CD14-positive monocyte (primary cell): ENCODE data around the gene G3BP2. TPM values are rescaled to one million over a fixed set of nuclear protein-coding genes. Genes with fewer than 3 reads are reported as not detected.

Source experiments
- DNase-seq, 3 donors: peaks; one replicate each; pipeline ENCODE4 v3.0.0-alpha.2; 2011 to 2022
- H2AFZ ChIP-seq: 2 replicates; pipeline ENCODE4 v1.6.0; 2012; ENCODE audit warnings: mild to moderate bottlenecking, low read depth, low read length, inconsistent platforms; ENCODE audit not compliant: insufficient read depth, poor library complexity, severe bottlenecking
- H3K27ac ChIP-seq, 2 donors: 1 replicate in 1 of 2; 2 replicates in 1 of 2; pipeline ENCODE4 v1.5.1; 2012 to 2013; ENCODE audit warnings: low read length in 2 of 2, control low read depth in 1 of 2, inconsistent platforms in 1 of 2, low read depth in 1 of 2, mild to moderate bottlenecking in 1 of 2
- H3K27me3 ChIP-seq, 2 donors: one replicate each; pipeline versions ENCODE4 v1.6.0 to v1.6.1; 2011 to 2013; ENCODE audit warnings: low read length in 2 of 2; ENCODE audit not compliant: control insufficient read depth in 2 of 2, insufficient read depth in 2 of 2
- H3K36me3 ChIP-seq, 2 donors: replicated peaks in 1 of 2; 1 replicate in 1 of 2; 2 replicates in 1 of 2; pipeline versions ENCODE4 v1.5.1 to v1.6.1; 2012 to 2013; ENCODE audit warnings: low read length in 2 of 2, control low read depth in 1 of 2, inconsistent platforms in 1 of 2, mild to moderate bottlenecking in 1 of 2; ENCODE audit not compliant: insufficient read depth in 2 of 2, control insufficient read depth in 1 of 2
- H3K4me1 ChIP-seq, 2 donors: 1 replicate in 1 of 2; 2 replicates in 1 of 2; pipeline versions ENCODE4 v1.5.1 to v1.6.1; 2012 to 2013; ENCODE audit warnings: low read length in 2 of 2, control low read depth in 1 of 2, inconsistent platforms in 1 of 2, mild to moderate bottlenecking in 1 of 2, moderate library complexity in 1 of 2; ENCODE audit not compliant: insufficient read depth in 2 of 2, control insufficient read depth in 1 of 2
- H3K4me2 ChIP-seq: replicated peaks from 2 replicates; pipeline ENCODE3; 2012; ENCODE audit warnings: low read length, moderate library complexity, mild to moderate bottlenecking; ENCODE audit not compliant: poor library complexity, severe bottlenecking; ENCODE audit errors: extremely low read depth
- H3K4me3 ChIP-seq, 3 experiments: fragments of 200-600 bp in 1 of 3; sonication (generic) in 1 of 3; replicated peaks in 1 of 3; 1 replicate in 2 of 3; 2 replicates in 1 of 3; pipeline ENCODE4 v1.5.1; 2011 to 2013; ENCODE audit warnings: low read length in 3 of 3, mild to moderate bottlenecking in 3 of 3, control low read depth in 2 of 3, low read depth in 2 of 3, inconsistent platforms in 1 of 3, moderate library complexity in 1 of 3
- H3K79me2 ChIP-seq: 2 replicates; pipeline ENCODE4 v1.6.0; 2012; ENCODE audit warnings: mild to moderate bottlenecking, control low read depth, inconsistent platforms, low read length, moderate library complexity; ENCODE audit not compliant: insufficient read depth
- H3K9ac ChIP-seq: 2 replicates; pipeline ENCODE4 v1.6.0; 2017; ENCODE audit warnings: low read length, mild to moderate bottlenecking; ENCODE audit not compliant: insufficient read depth, poor library complexity, severe bottlenecking
- H3K9me3 ChIP-seq, 2 donors: replicated peaks in 1 of 2; 1 replicate in 1 of 2; 2 replicates in 1 of 2; pipeline versions ENCODE4 v1.5.1 to v1.6.1; 2012 to 2013; ENCODE audit warnings: low read length in 2 of 2, control low read depth in 1 of 2; ENCODE audit not compliant: control insufficient read depth in 1 of 2, insufficient read depth in 1 of 2
- H4K20me1 ChIP-seq: 2 replicates; pipeline ENCODE4 v1.6.0; 2012; ENCODE audit warnings: mild to moderate bottlenecking, low read length, control low read depth, moderate library complexity; ENCODE audit not compliant: insufficient read depth
- H3K27ac Mint-ChIP-seq, 7 donors: one replicate each; pipeline ENCODE4 v1.8.0; 2020; ENCODE audit warnings: mild to moderate bottlenecking in 7 of 7, mixed read lengths in 7 of 7, moderate library complexity in 6 of 7, inconsistent platforms in 2 of 7
- H3K27me3 Mint-ChIP-seq, 3 donors: one replicate each; pipeline ENCODE4 v1.8.0; 2021 to 2022; ENCODE audit warnings: low read depth in 3 of 3, mild to moderate bottlenecking in 3 of 3, mixed read lengths in 3 of 3, moderate library complexity in 3 of 3, inconsistent platforms in 1 of 3
- H3K36me3 Mint-ChIP-seq, 2 donors: one replicate each; pipeline ENCODE4 v1.8.0; 2020; ENCODE audit warnings: mixed read lengths in 2 of 2, inconsistent platforms in 1 of 2, mild to moderate bottlenecking in 1 of 2
- H3K4me1 Mint-ChIP-seq: one replicate; pipeline ENCODE4 v1.8.0; 2020; ENCODE audit warnings: mild to moderate bottlenecking, mixed read lengths
- H3K4me3 Mint-ChIP-seq, 2 donors: one replicate each; pipeline ENCODE4 v1.8.0; 2020; ENCODE audit warnings: mild to moderate bottlenecking in 2 of 2, mixed read lengths in 2 of 2, moderate library complexity in 1 of 2
- H3K9me3 Mint-ChIP-seq, 7 donors: one replicate each; pipeline ENCODE4 v1.8.0; 2020 to 2022; ENCODE audit warnings: mixed read lengths in 7 of 7, mild to moderate bottlenecking in 6 of 7, moderate library complexity in 6 of 7, inconsistent platforms in 2 of 7
- CTCF ChIP-seq: fragments of 200-600 bp; IDR thresholded peaks from one replicate; pipeline ENCODE4 v1.8.0; 2022; ENCODE audit warnings: antibody characterized with exemption, mild to moderate bottlenecking
- WGBS: methylation state at CpG from one replicate; pipeline ENCODE4 v1.1.5; 2013; ENCODE audit warnings: missing lambda C conversion rate; ENCODE audit not compliant: insufficient coverage; 5-methylcytosine and 5-hydroxymethylcytosine counted together
- intact Hi-C, 2 donors: fragments of 100-400 bp; cut with micrococcal nuclease; formaldehyde crosslinking; loops; one replicate each; pipeline versions ENCODE4 v1.15.0 to v1.15.1; 2023
- polyA plus RNA-seq, 3 donors: library from polyadenylated mRNA; depleted of rRNA in 1 of 3; unstranded in 2 of 3; stranded (reverse) in 1 of 3; fragments of 300-500 nt in 2 of 3; fragments of >200 nt in 1 of 3; fragmentation: Illumina TruSeq in 2 of 3; gene quantifications; 1 replicate in 2 of 3; 2 replicates in 1 of 3; pipeline ENCODE4 v1.2.3, GENCODE V29; 2012 to 2021

G3BP2 gene
- polyA plus RNA-seq, 3 donors, result 32.5 to 92.3 (median 74.2) TPM

GRCh38 chr4:75679876-75680575 lies 6.8 kb upstream of the G3BP2 start:
- Histone ChIP-seq H3K27ac (no peak overlapping the region), H3K36me3 (no peaks in the 10 kb centered on the region), H3K27me3 (no peaks in the 10 kb centered on the region), H3K4me1 (no peaks in the 10 kb centered on the region), H4K20me1 (no peaks in the 10 kb centered on the region), H3K9ac (no peak overlapping the region), H3K4me2 (no peak overlapping the region), H3K79me2 (no peaks in the 10 kb centered on the region), H3K4me3 (no peak overlapping the region), H2AFZ (no peak overlapping the region), H3K9me3 (no peaks in the 10 kb centered on the region)
- no peak overlapping the region for H3K4me3 Mint-ChIP-seq
- no peaks in the 10 kb centered on the region for H3K27me3 Mint-ChIP-seq
- WGBS, result no CpG with 5 or more reads among the region's 3 CpGs
- DNase-seq, result no peak
- TF ChIP-seq CTCF, result no peak
- H3K27ac Mint-ChIP-seq, result no peak overlapping the region
- no peaks in the 10 kb centered on the region for H3K4me1 Mint-ChIP-seq
- no peaks in the 10 kb centered on the region for H3K9me3 Mint-ChIP-seq
- no peaks in the 10 kb centered on the region for H3K36me3 Mint-ChIP-seq
- intact Hi-C loops, result no loop called here

- Mint-ChIP-seq H3K4me1 (peaks cover 2% of the 10 kb centered on the region), H3K4me3 (no peak overlapping the region), H3K36me3 (no peaks in the 10 kb centered on the region), H3K27ac (no peak overlapping the region), H3K27me3 (no peaks in the 10 kb centered on the region), H3K9me3 (no peaks in the 10 kb centered on the region)
- intact Hi-C loops, result no loop called here
- H3K4me2 ChIP-seq, result no peak overlapping the region
- DNase-seq, result no peak
- H3K9me3 ChIP-seq, result no peaks in the 10 kb centered on the region
- H4K20me1 ChIP-seq, result no peaks in the 10 kb centered on the region
- no peaks in the 10 kb centered on the region for H3K36me3 ChIP-seq
- TF ChIP-seq CTCF, result no peak
- no peaks in the 10 kb centered on the region for H3K79me2 ChIP-seq
- H2AFZ ChIP-seq, result no peak overlapping the region
- H3K27me3 ChIP-seq, result no peaks in the 10 kb centered on the region
- H3K4me1 ChIP-seq, result peaks cover 3 to 5% of the 10 kb centered on the region in 2 donors
- H3K9ac ChIP-seq, result no peak overlapping the region
- no peak overlapping the region for H3K27ac ChIP-seq
- no peak overlapping the region for H3K4me3 ChIP-seq
These were observed 5.8 kb upstream of the G3BP2 start for GRCh38 chr4:75678965-75679364.
